ENCODE measurements around the gene HS3ST3A1.

GRCh38 chr17:13485327-13485726 is 116.4 kb downstream of the HS3ST3A1 start:
- TF ChIP-seq, protein P1, sequence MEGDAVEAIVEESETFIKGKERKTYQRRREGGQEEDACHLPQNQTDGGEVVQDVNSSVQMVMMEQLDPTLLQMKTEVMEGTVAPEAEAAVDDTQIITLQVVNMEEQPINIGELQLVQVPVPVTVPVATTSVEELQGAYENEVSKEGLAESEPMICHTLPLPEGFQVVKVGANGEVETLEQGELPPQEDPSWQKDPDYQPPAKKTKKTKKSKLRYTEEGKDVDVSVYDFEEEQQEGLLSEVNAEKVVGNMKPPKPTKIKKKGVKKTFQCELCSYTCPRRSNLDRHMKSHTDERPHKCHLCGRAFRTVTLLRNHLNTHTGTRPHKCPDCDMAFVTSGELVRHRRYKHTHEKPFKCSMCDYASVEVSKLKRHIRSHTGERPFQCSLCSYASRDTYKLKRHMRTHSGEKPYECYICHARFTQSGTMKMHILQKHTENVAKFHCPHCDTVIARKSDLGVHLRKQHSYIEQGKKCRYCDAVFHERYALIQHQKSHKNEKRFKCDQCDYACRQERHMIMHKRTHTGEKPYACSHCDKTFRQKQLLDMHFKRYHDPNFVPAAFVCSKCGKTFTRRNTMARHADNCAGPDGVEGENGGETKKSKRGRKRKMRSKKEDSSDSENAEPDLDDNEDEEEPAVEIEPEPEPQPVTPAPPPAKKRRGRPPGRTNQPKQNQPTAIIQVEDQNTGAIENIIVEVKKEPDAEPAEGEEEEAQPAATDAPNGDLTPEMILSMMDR (IDR thresholded peaks at IDR 0.05), result no peak
- TF ChIP-seq POLR2A (IDR thresholded peaks at IDR 0.05) (no peak), POLR2AphosphoS5 (IDR thresholded peaks at IDR 0.05) (no peak)

All from sigmoid colon (tissue), 4 donors.